HG03442 (cell line): ENCODE measurements around the gene ATP1A1.

Source experiments
- ATAC-seq: cut with Tn5 transposase; IDR thresholded peaks from one replicate; pipeline ENCODE4 v1.9.1; 2021; ENCODE audit warnings: mild to moderate bottlenecking, moderate library complexity; ENCODE audit not compliant: unreplicated experiment

The ATP1A1 gene

GRCh38 chr1:116434849-116435248 is 61.8 kb downstream of the ATP1A1 start:
- ATAC-seq, result no peak

- no peak for ATAC-seq
Observed at GRCh38 chr1:116435806-116436610, 63.0 kb downstream of the ATP1A1 start.

- ATAC-seq, result no peak
Observed at GRCh38 chr1:116436611-116436970, 63.5 kb downstream of the ATP1A1 start.

GRCh38 chr1:116439701-116440100 is 66.7 kb downstream of the ATP1A1 start:
- no peak for ATAC-seq

- no peak for ATAC-seq
Observed at GRCh38 chr1:116440731-116441130, 67.7 kb downstream of the ATP1A1 start.

- no peak for ATAC-seq
Observed at GRCh38 chr1:116445534-116445933, 72.5 kb downstream of the ATP1A1 start.

- ATAC-seq, result no peak
Observed at GRCh38 chr1:116446686-116447085, 73.6 kb downstream of the ATP1A1 start.

- ATAC-seq, result no peak
Observed at GRCh38 chr1:116448785-116449385, 75.8 kb downstream of the ATP1A1 start.

GRCh38 chr1:116449578-116449977 is 76.5 kb downstream of the ATP1A1 start:
- no peak for ATAC-seq

GRCh38 chr1:116451702-116452101 is 78.7 kb downstream of the ATP1A1 start:
- ATAC-seq, result no peak

- ATAC-seq, result no peak
Observed at GRCh38 chr1:116453481-116453880, 80.4 kb downstream of the ATP1A1 start.

GRCh38 chr1:116453906-116454305 is 80.9 kb downstream of the ATP1A1 start:
- no peak for ATAC-seq
